Naive thymus-derived CD4-positive, alpha-beta T cell (primary cell): ENCODE results near the gene TFEB. TPM values are rescaled to one million over a fixed set of nuclear protein-coding genes. Genes with fewer than 3 reads are reported as not detected.

Experiments used
- ATAC-seq: fragments of 150-1000 bp; cut with Tn5 transposase; 2 replicates; pipeline ENCODE4 v1.10.0; 2021; ENCODE audit warnings: mild to moderate bottlenecking, moderate library complexity
- CTCF ChIA-PET: fragments of 350-600 bp; sonication (Branson Sonifier 250); formaldehyde crosslinking; loops from one replicate; lab custom pipeline; 2021; ENCODE audit warnings: antibody characterized with exemption; lab: Charles Lee
- POLR2A ChIA-PET: fragments of 350-600 bp; sonication (Branson Sonifier 250); formaldehyde crosslinking; loops from one replicate; lab custom pipeline; 2021; ENCODE audit warnings: antibody characterized with exemption, inconsistent platforms; lab: Charles Lee
- DNase-seq, 9 donors: peaks; one replicate each; pipeline versions ENCODE4 v3.0.0 to v3.0.0-alpha.2; 2020 to 2022; ENCODE audit warnings: mixed read lengths in 1 of 9
- H3K27ac ChIP-seq: one replicate; pipeline ENCODE4 v1.7.0; 2013; ENCODE audit warnings: mild to moderate bottlenecking, low read depth, low read length, moderate library complexity
- H3K27me3 ChIP-seq, 2 donors: one replicate each; pipeline ENCODE4 v1.7.0; 2013; ENCODE audit warnings: low read length in 2 of 2, mild to moderate bottlenecking in 2 of 2, moderate library complexity in 2 of 2; ENCODE audit not compliant: control insufficient read depth in 2 of 2, insufficient read depth in 2 of 2
- H3K36me3 ChIP-seq, 3 experiments: 1 replicate in 2 of 3; 2 replicates in 1 of 3; pipeline ENCODE4 v1.7.0; 2013; ENCODE audit warnings: low read length in 3 of 3, mild to moderate bottlenecking in 3 of 3, moderate library complexity in 1 of 3; ENCODE audit not compliant: insufficient read depth in 3 of 3, control insufficient read depth in 2 of 3
- H3K4me1 ChIP-seq, 2 donors: one replicate each; pipeline ENCODE4 v1.7.0; 2013; ENCODE audit warnings: low read length in 2 of 2, mild to moderate bottlenecking in 2 of 2, moderate library complexity in 1 of 2; ENCODE audit not compliant: control insufficient read depth in 2 of 2, insufficient read depth in 2 of 2
- H3K4me3 ChIP-seq: 2 replicates; pipeline ENCODE4 v1.7.0; 2013; ENCODE audit warnings: mild to moderate bottlenecking, low read length
- H3K9me3 ChIP-seq, 3 experiments: 1 replicate in 2 of 3; 2 replicates in 1 of 3; pipeline ENCODE4 v1.7.0; 2013; ENCODE audit warnings: low read length in 3 of 3; ENCODE audit not compliant: control insufficient read depth in 2 of 3
- H3K27ac Mint-ChIP-seq, 9 donors: one replicate each; pipeline ENCODE4 v1.8.0; 2020 to 2022; ENCODE audit warnings: mixed read lengths in 9 of 9, mild to moderate bottlenecking in 8 of 9, moderate library complexity in 5 of 9, inconsistent platforms in 2 of 9
- H3K27me3 Mint-ChIP-seq, 5 donors: one replicate each; pipeline ENCODE4 v1.8.0; 2021 to 2022; ENCODE audit warnings: mixed read lengths in 5 of 5, mild to moderate bottlenecking in 1 of 5
- H3K36me3 Mint-ChIP-seq, 5 donors: one replicate each; pipeline ENCODE4 v1.8.0; 2020 to 2022; ENCODE audit warnings: mixed read lengths in 5 of 5, mild to moderate bottlenecking in 3 of 5, inconsistent platforms in 1 of 5
- H3K4me1 Mint-ChIP-seq, 7 donors: one replicate each; pipeline ENCODE4 v1.8.0; 2020 to 2022; ENCODE audit warnings: mixed read lengths in 7 of 7, mild to moderate bottlenecking in 3 of 7, inconsistent platforms in 1 of 7
- H3K4me3 Mint-ChIP-seq, 10 donors: one replicate each; pipeline ENCODE4 v1.8.0; 2020 to 2022; ENCODE audit warnings: mild to moderate bottlenecking in 10 of 10, mixed read lengths in 10 of 10, moderate library complexity in 6 of 10, inconsistent platforms in 2 of 10
- H3K9me3 Mint-ChIP-seq, 11 donors: one replicate each; pipeline ENCODE4 v1.8.0; 2020 to 2022; ENCODE audit warnings: mixed read lengths in 11 of 11, mild to moderate bottlenecking in 4 of 11, inconsistent platforms in 1 of 11, moderate library complexity in 1 of 11
- intact Hi-C, 2 donors: fragments of 100-400 bp; cut with micrococcal nuclease; formaldehyde crosslinking; loops; one replicate each; pipeline ENCODE4 v1.15.1; 2023
- polyA plus RNA-seq, 2 donors: library from polyadenylated mRNA; unstranded; fragments of 300-500 nt; fragmentation: Illumina TruSeq; gene quantifications; one replicate each; pipeline ENCODE4 v1.2.3, GENCODE V29; 2021
- total RNA-seq, 6 experiments: library from RNA in 5 of 6; stranded (reverse) in 5 of 6; gene quantifications; 1 replicate in 5 of 6; 2 replicates in 1 of 6; pipeline ENCODE4 v1.2.3 and lab custom pipeline; 2021 to 2026

The TFEB gene
- total and polyA plus RNA-seq, 7 experiments from 2014 or later = 2.4 to 39.9 (median 8.0) TPM

- Histone ChIP-seq H3K4me3 (peak overlapping the region; percentile 57), H3K27ac (peak overlapping the region; percentile 80), H3K27me3 (no peaks in the 10 kb centered on the region), H3K36me3 (peaks cover 0 to 4% (median 0%) of the 10 kb centered on the region in 3 experiments), H3K9me3 (no peaks in the 10 kb centered on the region), H3K4me1 (peaks cover 38 to 45% of the 10 kb centered on the region in 2 donors)
- Mint-ChIP-seq H3K36me3 (no peaks in the 10 kb centered on the region), H3K4me3 (peak overlapping the region; percentile 65 to 89 (median 74)), H3K27ac (peak overlapping the region in 4 of 9 donors; percentile 21 to 66 (median 44)), H3K9me3 (no peaks in the 10 kb centered on the region), H3K4me1 (peaks cover 14 to 40% (median 33%) of the 10 kb centered on the region in 7 donors), H3K27me3 (no peaks in the 10 kb centered on the region)
- ChIA-PET POLR2A (interaction anchor here (0.6 to 2.8 kb wide), 7 partner anchors 43 to 829 kb away, joined by 3 to 17 read pairs (median 6); partner anchors contain the start of genes TAF8, TOMM6 and UBR2), CTCF (interaction anchor here (0.6 to 2.3 kb wide), 9 partner anchors 8 to 482 kb away, joined by 3 to 12 read pairs (median 3); partner anchors contain the start of genes MRPS10 and TOMM6)
- DNase-seq = peak; percentile 32 to 76 (median 48)
- peak; percentile 29 for ATAC-seq
- intact Hi-C loops = loop anchor here (1.0 to 10.0 kb wide), 22 partner anchors 28 to 1894 kb away; partner anchors contain the start of genes BYSL (in 2 of the 2), MED20 (in 2 of the 2), MRPS10 (in 2 of the 2) and PRICKLE4 (in 2 of the 2)
Observed at GRCh38 chr6:41734666-41735426, 562 bp downstream of the TFEB start.

- Histone ChIP-seq H3K27me3 (no peaks in the 10 kb centered on the region), H3K9me3 (no peaks in the 10 kb centered on the region), H3K4me3 (peak overlapping the region; percentile 57), H3K36me3 (peaks cover 0 to 4% (median 0%) of the 10 kb centered on the region in 3 experiments), H3K27ac (peak overlapping the region; percentile 80), H3K4me1 (peaks cover 38 to 52% of the 10 kb centered on the region in 2 donors)
- intact Hi-C loops = loop anchor here (1.0 to 10.0 kb wide), 14 partner anchors 51 to 1895 kb away; partner anchors contain the start of genes USP49 (in 2 of the 2), BYSL (in 1 of the 2), CUL7 (in 1 of the 2) and DNPH1 (in 1 of the 2)
- Mint-ChIP-seq H3K9me3 (no peaks in the 10 kb centered on the region), H3K4me3 (peak overlapping the region; percentile 29 to 89 (median 80)), H3K27me3 (no peaks in the 10 kb centered on the region), H3K36me3 (no peaks in the 10 kb centered on the region), H3K4me1 (peaks cover 14 to 43% (median 33%) of the 10 kb centered on the region in 7 donors), H3K27ac (peak overlapping the region in 8 of 9 donors; percentile 1 to 78 (median 70))
- ChIA-PET CTCF (interaction anchor here (0.6 to 2.3 kb wide), 12 partner anchors 9 to 483 kb away, joined by 3 to 12 read pairs (median 3); partner anchors contain the start of genes MRPS10 and TOMM6), POLR2A (interaction anchor here (0.8 to 2.8 kb wide), 6 partner anchors 44 to 830 kb away, joined by 3 to 17 read pairs (median 6); partner anchors contain the start of genes TAF8, TOMM6 and UBR2)
- peak; percentile 73 for ATAC-seq
- peak; percentile 52 to 70 (median 66) for DNase-seq
Observed at GRCh38 chr6:41733707-41734665, 1.4 kb downstream of the TFEB start.

- peak in 3 of 9 donors; percentile 5 to 15 (median 11) for DNase-seq
- no peaks in the 10 kb centered on the region for H3K27me3 ChIP-seq
- intact Hi-C loops = loop anchor here in 1 of 2 donors (10.0 kb wide), 2 partner anchors 1321 to 1491 kb away; partner anchors contain the start of genes CUL7, DNPH1, KLC4 and MRPL2
Observed at GRCh38 chr6:41733360-41733706, 2.1 kb downstream of the TFEB start.

GRCh38 chr6:41732591-41733359 lies 2.6 kb downstream of the TFEB start:
- H3K27me3 ChIP-seq = no peaks in the 10 kb centered on the region
- peaks cover 0 to 4% (median 0%) of the 10 kb centered on the region in 3 experiments for H3K36me3 ChIP-seq
- ChIA-PET POLR2A (interaction anchor here (0.7 to 2.8 kb wide), 2 partner anchors 49 to 54 kb away, joined by 3 to 17 read pairs; partner anchors contain the start of gene TOMM6), CTCF (interaction anchor here (1.0 to 1.5 kb wide), 3 partner anchors 50 to 128 kb away, joined by 3 to 5 read pairs (median 4); partner anchors contain the start of gene TOMM6)
- peak; percentile 35 to 72 (median 59) for DNase-seq
- peak; percentile 56 for ATAC-seq
- peaks cover 14 to 48% (median 33%) of the 10 kb centered on the region in 7 donors for H3K4me1 Mint-ChIP-seq
- H3K9me3 ChIP-seq = no peaks in the 10 kb centered on the region
- no peaks in the 10 kb centered on the region for H3K9me3 Mint-ChIP-seq
- peak overlapping the region; percentile 80 for H3K27ac ChIP-seq
- peak overlapping the region; percentile 57 for H3K4me3 ChIP-seq
- H3K27ac Mint-ChIP-seq = peak overlapping the region; percentile 1 to 80 (median 66)
- H3K27me3 Mint-ChIP-seq = no peaks in the 10 kb centered on the region
- no peaks in the 10 kb centered on the region for H3K36me3 Mint-ChIP-seq
- peaks cover 38 to 54% of the 10 kb centered on the region in 2 donors for H3K4me1 ChIP-seq
- intact Hi-C loops = loop anchor here in 1 of 2 donors (10.0 kb wide), 2 partner anchors 1322 to 1492 kb away; partner anchors contain the start of genes CUL7, DNPH1, KLC4 and MRPL2
- H3K4me3 Mint-ChIP-seq = peak overlapping the region; percentile 15 to 89 (median 50)

More at GRCh38 chr6:41733360-41733706, 2.1 kb downstream of the TFEB start:
- Histone ChIP-seq H3K4me3 (peak overlapping the region; percentile 57), H3K9me3 (no peaks in the 10 kb centered on the region), H3K27ac (peak overlapping the region; percentile 80), H3K36me3 (peaks cover 0 to 4% (median 0%) of the 10 kb centered on the region in 3 experiments), H3K4me1 (peaks cover 38 to 54% of the 10 kb centered on the region in 2 donors)
- ATAC-seq = no peak
- peaks cover 14 to 48% (median 33%) of the 10 kb centered on the region in 7 donors for H3K4me1 Mint-ChIP-seq
- ChIA-PET POLR2A (interaction anchor here (0.7 to 2.8 kb wide), 4 partner anchors 45 to 317 kb away, joined by 3 to 17 read pairs (median 6); partner anchors contain the start of genes TAF8 and TOMM6), CTCF (interaction anchor here (1.0 to 1.5 kb wide), 6 partner anchors 13 to 484 kb away, joined by 3 to 5 read pairs (median 4); partner anchors contain the start of genes MRPS10 and TOMM6)
- peak overlapping the region; percentile 1 to 78 (median 66) for H3K27ac Mint-ChIP-seq
- H3K9me3 Mint-ChIP-seq = no peaks in the 10 kb centered on the region
- no peaks in the 10 kb centered on the region for H3K36me3 Mint-ChIP-seq
- H3K27me3 Mint-ChIP-seq = no peaks in the 10 kb centered on the region
- peak overlapping the region; percentile 15 to 89 (median 70) for H3K4me3 Mint-ChIP-seq

GRCh38 chr6:41732149-41732548 lies 3.3 kb downstream of the TFEB start:
- no peaks in the 10 kb centered on the region for H3K9me3 ChIP-seq
- DNase-seq (no peak), ATAC-seq (no peak)
- peak overlapping the region; percentile 80 for H3K27ac ChIP-seq
- peaks cover 0 to 4% (median 0%) of the 10 kb centered on the region in 3 experiments for H3K36me3 ChIP-seq
- H3K27me3 Mint-ChIP-seq = no peaks in the 10 kb centered on the region
- H3K9me3 Mint-ChIP-seq = no peaks in the 10 kb centered on the region
- H3K4me1 Mint-ChIP-seq = peaks cover 15 to 52% (median 34%) of the 10 kb centered on the region in 7 donors
- H3K4me1 ChIP-seq = peaks cover 38 to 54% of the 10 kb centered on the region in 2 donors
- H3K27ac Mint-ChIP-seq = peak overlapping the region; percentile 1 to 80 (median 66)
- H3K27me3 ChIP-seq = no peaks in the 10 kb centered on the region
- no peak overlapping the region for H3K4me3 ChIP-seq
- ChIA-PET POLR2A (interaction anchor here (2.8 kb wide), 1 partner anchor 55 kb away, joined by 17 read pairs; the partner anchor contains the start of gene TOMM6), CTCF (interaction anchor here (1.5 kb wide), 2 partner anchors 49 to 55 kb away, joined by 4 to 5 read pairs; partner anchors contain the start of gene TOMM6)
- peak overlapping the region; percentile 2 to 89 (median 46) for H3K4me3 Mint-ChIP-seq
- no peaks in the 10 kb centered on the region for H3K36me3 Mint-ChIP-seq
- intact Hi-C loops = loop anchor here in 1 of 2 donors (10.0 kb wide), 2 partner anchors 1323 to 1493 kb away; partner anchors contain the start of genes CUL7, DNPH1, KLC4 and MRPL2
